Caco-2 (cell line): ENCODE measurements around the gene SRSF10. TPM values are rescaled to one million over a fixed set of nuclear protein-coding genes. Genes with fewer than 3 reads are reported as not detected.

Source experiments
- BruUV-seq: library from RNA; stranded (reverse); fragments of 400-500 nt; replicated peaks from 2 replicates; lab custom pipeline; 2021; lab: Mats Ljungman, UMichigan
- CTCF ChIA-PET: fragments of 300-600 bp; sonication (Branson Sonifier 250); formaldehyde crosslinking; loops from one replicate; lab custom pipeline; 2022; ENCODE audit warnings: antibody characterized with exemption; lab: Charles Lee
- POLR2A ChIA-PET: fragments of 300-600 bp; sonication (Branson Sonifier 250); formaldehyde crosslinking; loops from one replicate; lab custom pipeline; 2022; ENCODE audit warnings: antibody characterized with exemption; lab: Charles Lee
- DNase-seq, 2 experiments: peaks; one replicate each; pipeline versions ENCODE4 v3.0.0 to v3.0.0-alpha.2; 2020 to 2022
- H3K27me3 ChIP-seq: replicated peaks from 2 replicates; pipeline ENCODE4 v1.6.0; 2011; ENCODE audit warnings: low read length; ENCODE audit not compliant: control insufficient read depth, insufficient read depth
- H3K36me3 ChIP-seq: 2 replicates; pipeline ENCODE4 v1.5.1; 2011; ENCODE audit warnings: low read length; ENCODE audit not compliant: control insufficient read depth, insufficient read depth
- H3K4me1 ChIP-seq: fragments of 250-450 bp; sonication (Bioruptor Pico); 2 replicates; pipeline ENCODE4 v1.5.1; 2020; ENCODE audit warnings: mild to moderate bottlenecking
- H3K4me3 ChIP-seq: 2 replicates; pipeline ENCODE4 v1.5.1; 2011; ENCODE audit warnings: low read depth, mild to moderate bottlenecking, control low read depth, low read length
- H3K9me3 ChIP-seq: fragments of 250-450 bp; sonication (Bioruptor Pico); 2 replicates; pipeline ENCODE4 v1.5.1; 2020; ENCODE audit warnings: mild to moderate bottlenecking, moderate library complexity
- H3K27ac Mint-ChIP-seq: one replicate; pipeline ENCODE4 v1.8.0; 2022; ENCODE audit warnings: mixed read lengths; ENCODE audit not compliant: unreplicated experiment
- H3K27me3 Mint-ChIP-seq: one replicate; pipeline ENCODE4 v1.8.0; 2022; ENCODE audit warnings: mixed read lengths; ENCODE audit not compliant: insufficient read depth, unreplicated experiment
- H3K36me3 Mint-ChIP-seq: one replicate; pipeline ENCODE4 v1.8.0; 2022; ENCODE audit warnings: mild to moderate bottlenecking, mixed read lengths; ENCODE audit not compliant: insufficient read depth, unreplicated experiment
- H3K4me1 Mint-ChIP-seq: one replicate; pipeline ENCODE4 v1.8.0; 2022; ENCODE audit warnings: low read depth, mixed read lengths; ENCODE audit not compliant: unreplicated experiment
- H3K4me3 Mint-ChIP-seq: one replicate; pipeline ENCODE4 v1.8.0; 2022; ENCODE audit warnings: mild to moderate bottlenecking, moderate library complexity, mixed read lengths; ENCODE audit not compliant: unreplicated experiment
- H3K9me3 Mint-ChIP-seq: one replicate; pipeline ENCODE4 v1.8.0; 2022; ENCODE audit warnings: mixed read lengths; ENCODE audit not compliant: unreplicated experiment
- intact Hi-C: fragments of 100-400 bp; cut with micrococcal nuclease; formaldehyde crosslinking; loops from one replicate; pipeline ENCODE4 v1.10.0; 2022; ENCODE audit not compliant: unreplicated experiment
- total RNA-seq: library from RNA; stranded (reverse); gene quantifications from 2 replicates; pipeline ENCODE4 v1.2.3, GENCODE V29; 2022
- TF ChIP-seq, protein P1 (sequence below), 2 experiments: fragments of 200-600 bp in 1 of 2; IDR thresholded peaks; 1 replicate in 1 of 2; 2 replicates in 1 of 2; pipeline versions ENCODE4 v1.5.1 to v1.8.0; 2011 to 2022; ENCODE audit warnings: antibody characterized with exemption in 1 of 2, control low read depth in 1 of 2, inconsistent platforms in 1 of 2, low read depth in 1 of 2, low read length in 1 of 2, mild to moderate bottlenecking in 1 of 2, moderate library complexity in 1 of 2; ENCODE audit not compliant: insufficient read depth in 1 of 2, severe bottlenecking in 1 of 2, unreplicated experiment in 1 of 2

SRSF10 gene
- total RNA-seq, 1 experiment from 2014 or later = 128 TPM

DNA sequence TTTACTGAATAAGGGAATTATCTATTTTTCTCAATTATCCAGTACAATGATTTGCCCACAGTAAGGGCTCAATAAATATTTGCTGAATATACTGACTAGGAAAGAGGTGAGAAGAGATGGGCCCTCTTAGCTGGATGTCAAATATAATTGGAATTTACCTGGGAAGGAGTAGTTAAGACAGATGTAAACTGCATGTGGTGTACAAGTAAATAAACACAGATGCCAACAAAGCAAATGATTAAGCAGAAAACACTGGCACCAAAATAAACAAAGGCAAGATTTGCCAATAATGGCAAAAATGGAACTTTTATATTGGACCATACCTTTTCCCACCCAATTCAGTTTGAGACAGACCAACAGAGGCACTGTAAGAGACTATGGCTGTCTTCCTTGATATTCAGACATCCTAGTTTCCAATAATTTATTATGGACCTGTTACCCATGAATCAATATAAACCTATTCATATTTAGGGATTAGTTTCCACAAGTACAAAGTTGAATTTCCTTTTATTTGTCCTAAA is 13.1 kb downstream of the SRSF10 start:
- no peak overlapping the region for H3K27ac Mint-ChIP-seq
- POLR2A ChIA-PET = no interaction called here
- H3K36me3 Mint-ChIP-seq = peaks cover 74% of the 10 kb centered on the region

DNA sequence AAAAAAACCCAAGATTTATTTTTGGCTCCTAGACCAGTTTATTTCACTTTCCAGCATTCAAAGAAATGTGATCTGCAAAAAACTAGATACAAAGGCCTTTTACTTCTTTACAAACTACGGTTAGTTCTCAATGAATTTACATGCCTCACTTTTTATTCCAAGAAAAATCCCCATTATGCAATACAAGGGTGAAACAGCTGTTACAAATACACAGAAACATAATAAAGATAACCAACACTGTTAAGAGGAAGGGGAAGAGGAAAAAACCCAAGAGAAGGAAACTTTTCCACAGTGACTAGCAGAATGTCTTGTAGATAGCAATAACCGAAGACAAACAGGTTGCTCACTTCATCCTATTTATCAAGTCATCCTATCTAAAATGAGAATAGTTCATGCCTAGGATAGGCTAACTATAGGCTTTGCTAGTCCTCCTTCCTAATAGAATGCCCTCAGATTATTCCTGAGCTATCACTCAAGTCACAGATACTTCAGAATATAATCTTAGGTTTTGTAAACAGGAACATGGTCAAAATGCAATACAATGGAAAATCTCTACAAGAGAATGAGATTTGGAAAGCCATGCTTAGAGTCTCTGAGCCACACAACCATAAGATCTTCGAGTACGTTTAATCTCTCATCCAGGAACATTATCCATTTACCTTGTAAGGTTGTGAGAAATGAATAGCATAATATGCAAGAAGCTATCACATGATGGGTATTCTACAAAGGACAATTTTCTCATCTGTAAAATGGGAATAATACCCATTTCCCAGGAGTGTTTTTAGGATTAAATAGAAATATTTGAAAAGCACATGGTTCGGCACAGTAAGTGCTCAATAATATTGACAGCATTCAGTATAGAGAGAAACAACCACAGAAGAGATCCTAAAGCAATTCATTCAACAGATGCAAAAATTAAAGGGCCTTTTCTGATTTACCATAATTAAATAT is 15.1 kb downstream of the SRSF10 start:
- Mint-ChIP-seq H3K4me1 (no peaks in the 10 kb centered on the region), H3K27ac (no peak overlapping the region), H3K9me3 (no peaks in the 10 kb centered on the region), H3K4me3 (no peak overlapping the region), H3K36me3 (peaks cover 74% of the 10 kb centered on the region), H3K27me3 (no peaks in the 10 kb centered on the region)
- CTCF ChIA-PET = no interaction called here
- intact Hi-C loops = no loop called here
- DNase-seq = no peak
- POLR2A ChIA-PET = interaction anchor here (0.7 kb wide), 1 partner anchor 421 kb away, joined by 3 read pairs; no protein-coding TSS in a partner anchor
- Histone ChIP-seq H3K4me1 (peaks cover 12% of the 10 kb centered on the region; the same call in 1 of the 2 replicates), H3K36me3 (no peaks in the 10 kb centered on the region), H3K27me3 (no peaks in the 10 kb centered on the region), H3K9me3 (no peaks in the 10 kb centered on the region), H3K4me3 (no peak overlapping the region)
- no TSS peak for BruUV-seq
- TF ChIP-seq, protein P1, sequence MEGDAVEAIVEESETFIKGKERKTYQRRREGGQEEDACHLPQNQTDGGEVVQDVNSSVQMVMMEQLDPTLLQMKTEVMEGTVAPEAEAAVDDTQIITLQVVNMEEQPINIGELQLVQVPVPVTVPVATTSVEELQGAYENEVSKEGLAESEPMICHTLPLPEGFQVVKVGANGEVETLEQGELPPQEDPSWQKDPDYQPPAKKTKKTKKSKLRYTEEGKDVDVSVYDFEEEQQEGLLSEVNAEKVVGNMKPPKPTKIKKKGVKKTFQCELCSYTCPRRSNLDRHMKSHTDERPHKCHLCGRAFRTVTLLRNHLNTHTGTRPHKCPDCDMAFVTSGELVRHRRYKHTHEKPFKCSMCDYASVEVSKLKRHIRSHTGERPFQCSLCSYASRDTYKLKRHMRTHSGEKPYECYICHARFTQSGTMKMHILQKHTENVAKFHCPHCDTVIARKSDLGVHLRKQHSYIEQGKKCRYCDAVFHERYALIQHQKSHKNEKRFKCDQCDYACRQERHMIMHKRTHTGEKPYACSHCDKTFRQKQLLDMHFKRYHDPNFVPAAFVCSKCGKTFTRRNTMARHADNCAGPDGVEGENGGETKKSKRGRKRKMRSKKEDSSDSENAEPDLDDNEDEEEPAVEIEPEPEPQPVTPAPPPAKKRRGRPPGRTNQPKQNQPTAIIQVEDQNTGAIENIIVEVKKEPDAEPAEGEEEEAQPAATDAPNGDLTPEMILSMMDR (IDR thresholded peaks at IDR 0.05; ENCODE audit: insufficient read depth in 1 of 2, low read depth in 1 of 2, low read length in 1 of 2, severe bottlenecking in 1 of 2, unreplicated experiment in 1 of 2) = no peak

More for the DNA sequence above, 13.1 kb downstream of the SRSF10 start:
- no peaks in the 10 kb centered on the region for H3K36me3 ChIP-seq
- Mint-ChIP-seq H3K27me3 (no peaks in the 10 kb centered on the region), H3K9me3 (no peaks in the 10 kb centered on the region), H3K4me1 (no peaks in the 10 kb centered on the region), H3K4me3 (no peak overlapping the region)
- H3K4me1 ChIP-seq = peaks cover 12% of the 10 kb centered on the region; the same call in 1 of the 2 replicates
- no TSS peak for BruUV-seq
- no peaks in the 10 kb centered on the region for H3K9me3 ChIP-seq
- no peaks in the 10 kb centered on the region for H3K27me3 ChIP-seq
- DNase-seq = no peak
- TF ChIP-seq, protein P1 (IDR thresholded peaks at IDR 0.05; ENCODE audit: insufficient read depth in 1 of 2, low read depth in 1 of 2, low read length in 1 of 2, severe bottlenecking in 1 of 2, unreplicated experiment in 1 of 2) = no peak
- CTCF ChIA-PET = no interaction called here
- intact Hi-C loops = no loop called here
- H3K4me3 ChIP-seq = no peak overlapping the region

DNA sequence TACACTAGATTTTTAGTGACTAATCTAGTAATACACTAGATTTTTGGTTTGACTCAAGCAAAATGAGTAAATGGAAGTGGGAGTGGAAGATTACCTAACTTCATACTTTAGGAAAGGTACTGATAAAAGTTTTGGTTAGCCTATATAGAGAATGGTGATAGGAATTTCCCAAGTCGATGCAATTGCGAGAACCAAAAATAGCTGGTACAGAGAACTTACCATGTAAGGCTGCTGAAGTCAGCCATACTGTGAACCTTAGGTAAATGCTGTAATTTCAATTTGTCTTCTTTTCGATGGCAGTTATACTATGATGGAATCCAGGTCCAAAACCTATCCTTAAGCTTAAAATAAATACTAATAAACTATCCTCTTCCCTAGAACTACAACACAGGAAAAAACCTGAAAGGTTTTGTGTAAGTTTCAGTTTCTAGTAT is 15.9 kb downstream of the SRSF10 start:
- H3K27me3 Mint-ChIP-seq = no peaks in the 10 kb centered on the region
- no peak overlapping the region for H3K4me3 ChIP-seq
- no peaks in the 10 kb centered on the region for H3K27me3 ChIP-seq
- ChIA-PET CTCF (no interaction called here), POLR2A (interaction anchor here (0.5 to 0.6 kb wide), 3 partner anchors 8 to 163 kb away, joined by 3 to 4 read pairs (median 4); partner anchors contain the start of gene SRSF10)
- no peak for DNase-seq
- H3K9me3 ChIP-seq = no peaks in the 10 kb centered on the region
- peaks cover 77% of the 10 kb centered on the region for H3K36me3 Mint-ChIP-seq
- no peaks in the 10 kb centered on the region for H3K4me1 Mint-ChIP-seq
- peaks cover 12% of the 10 kb centered on the region; the same call in 1 of the 2 replicates for H3K4me1 ChIP-seq
- H3K36me3 ChIP-seq = no peaks in the 10 kb centered on the region
- H3K27ac Mint-ChIP-seq = no peak overlapping the region
- H3K4me3 Mint-ChIP-seq = no peak overlapping the region
- no TSS peak for BruUV-seq
- intact Hi-C loops = no loop called here
- TF ChIP-seq, protein P1 (IDR thresholded peaks at IDR 0.05; ENCODE audit: insufficient read depth in 1 of 2, low read depth in 1 of 2, low read length in 1 of 2, severe bottlenecking in 1 of 2, unreplicated experiment in 1 of 2) = no peak
- no peaks in the 10 kb centered on the region for H3K9me3 Mint-ChIP-seq
